EH (cell line): Measurements from ENCODE around the gene LAMB1.

Experiments used
- DNase-seq: peaks from one replicate; pipeline ENCODE4 v3.0.0-alpha.2; 2015; ENCODE audit warnings: low read depth

The LAMB1 gene

GRCh38 chr7:107998660-107999480 lies 4.1 kb downstream of the LAMB1 start:
- DNase-seq, result no peak

GRCh38 chr7:107998150-107998549 lies 4.8 kb downstream of the LAMB1 start:
- no peak for DNase-seq

GRCh38 chr7:107996072-107996882 lies 6.7 kb downstream of the LAMB1 start:
- DNase-seq, result peak; percentile 84

GRCh38 chr7:107995184-107996071 lies 7.5 kb downstream of the LAMB1 start:
- peak; percentile 91 for DNase-seq

- peak; percentile 9 for DNase-seq
These were observed 8.4 kb downstream of the LAMB1 start for GRCh38 chr7:107994421-107995030.

- DNase-seq, result no peak
These were observed 9.1 kb downstream of the LAMB1 start for GRCh38 chr7:107993891-107994291.

- DNase-seq, result peak; percentile 80
These were observed 13.2 kb downstream of the LAMB1 start for GRCh38 chr7:107989618-107990373.

GRCh38 chr7:107982918-107983389 lies 20.0 kb downstream of the LAMB1 start:
- peak; percentile 81 for DNase-seq

GRCh38 chr7:107982042-107982840 lies 20.7 kb downstream of the LAMB1 start:
- DNase-seq, result no peak

- DNase-seq, result no peak
These were observed 21.5 kb downstream of the LAMB1 start for GRCh38 chr7:107981466-107981865.

- no peak for DNase-seq
These were observed 22.2 kb downstream of the LAMB1 start for GRCh38 chr7:107980671-107981190.

- no peak for DNase-seq
These were observed 22.8 kb downstream of the LAMB1 start for GRCh38 chr7:107980171-107980570.

- DNase-seq, result no peak
These were observed 24.0 kb downstream of the LAMB1 start for GRCh38 chr7:107978815-107979408.

GRCh38 chr7:107977048-107977447 lies 25.9 kb downstream of the LAMB1 start:
- no peak for DNase-seq

GRCh38 chr7:107976620-107977019 lies 26.3 kb downstream of the LAMB1 start:
- no peak for DNase-seq

GRCh38 chr7:107975394-107976013 lies 27.5 kb downstream of the LAMB1 start:
- DNase-seq, result no peak

GRCh38 chr7:107973861-107974260 lies 29.1 kb downstream of the LAMB1 start:
- no peak for DNase-seq

- no peak for DNase-seq
These were observed 30.0 kb downstream of the LAMB1 start for GRCh38 chr7:107972941-107973376.

GRCh38 chr7:107972075-107972482 lies 30.9 kb downstream of the LAMB1 start:
- peak; percentile 64 for DNase-seq
